Measurements from ENCODE around the gene CSMD2.
"Not testable (repeated sequence)": the region's sequence is repeated elsewhere in the genome, so short reads cannot be mapped to it uniquely, and the experiment has no call there.

The CSMD2 gene

GRCh38 chr1:34101151-34101550 is 63.9 kb downstream of the CSMD2 start:
- no peak for DNase-seq

GRCh38 chr1:34100332-34100731 is 64.7 kb downstream of the CSMD2 start:
- DNase-seq = no peak

GRCh38 chr1:34092399-34092798 is 72.6 kb downstream of the CSMD2 start:
- DNase-seq = not testable (repeated sequence)

GRCh38 chr1:34089731-34090130 is 75.3 kb downstream of the CSMD2 start:
- no peak for DNase-seq

GRCh38 chr1:34087986-34088385 is 77.0 kb downstream of the CSMD2 start:
- DNase-seq = no peak

- no peak for DNase-seq
Observed at GRCh38 chr1:34086561-34086960, 78.5 kb downstream of the CSMD2 start.

- no peak for DNase-seq
Observed at GRCh38 chr1:34083974-34084373, 81.1 kb downstream of the CSMD2 start.

GRCh38 chr1:34082085-34082670 is 82.9 kb downstream of the CSMD2 start:
- DNase-seq = not testable (repeated sequence)

- DNase-seq = no peak
Observed at GRCh38 chr1:34078383-34078782, 86.6 kb downstream of the CSMD2 start.

- no peak for DNase-seq
Observed at GRCh38 chr1:34075576-34075975, 89.5 kb downstream of the CSMD2 start.

GRCh38 chr1:34073028-34073695 is 91.9 kb downstream of the CSMD2 start:
- no peak for DNase-seq

- DNase-seq = no peak
Observed at GRCh38 chr1:34070201-34070836, 94.7 kb downstream of the CSMD2 start.

- no peak for DNase-seq
Observed at GRCh38 chr1:34066981-34067603, 97.9 kb downstream of the CSMD2 start.

GRCh38 chr1:34066166-34066565 is 98.9 kb downstream of the CSMD2 start:
- DNase-seq = no peak

GRCh38 chr1:34065498-34065897 is 99.5 kb downstream of the CSMD2 start:
- no peak for DNase-seq

- DNase-seq = no peak
Observed at GRCh38 chr1:34060901-34061415, 104.1 kb downstream of the CSMD2 start.

GRCh38 chr1:34060187-34060730 is 104.8 kb downstream of the CSMD2 start:
- DNase-seq = no peak

GRCh38 chr1:34057347-34058130 is 107.5 kb downstream of the CSMD2 start:
- no peak for DNase-seq

- no peak for DNase-seq
Observed at GRCh38 chr1:34055818-34056217, 109.2 kb downstream of the CSMD2 start.

- no peak for DNase-seq
Observed at GRCh38 chr1:34054920-34055319, 110.1 kb downstream of the CSMD2 start.

GRCh38 chr1:34053660-34054059 is 111.4 kb downstream of the CSMD2 start:
- no peak for DNase-seq

- DNase-seq = no peak
Observed at GRCh38 chr1:34052565-34052964, 112.5 kb downstream of the CSMD2 start.
